Ovary (tissue), 3 donors: ENCODE measurements around the gene TOP1.

Experiments
- EP300 ChIP-seq: sonication (generic); formaldehyde crosslinking; IDR thresholded peaks from one replicate; pipeline ENCODE4 v1.6.1; 2017; ENCODE audit warnings: antibody characterized with exemption
- POLR2A ChIP-seq: fragments of 450-650 bp; IDR thresholded peaks from one replicate; pipeline ENCODE4 v1.6.1; 2017; ENCODE audit warnings: antibody characterized with exemption, mild to moderate bottlenecking, moderate library complexity
- TF ChIP-seq, protein P1 (sequence below), 3 donors: fragments of 450-650 bp in 2 of 3; fragments of 200-600 bp in 1 of 3; IDR thresholded peaks; one replicate each; pipeline versions ENCODE4 v1.5.1 to v1.8.0; 2016 to 2022; ENCODE audit warnings: antibody characterized with exemption in 3 of 3, mild to moderate bottlenecking in 1 of 3
- donor health status: DM: no; HTN: no; CAD: no.

DNA sequence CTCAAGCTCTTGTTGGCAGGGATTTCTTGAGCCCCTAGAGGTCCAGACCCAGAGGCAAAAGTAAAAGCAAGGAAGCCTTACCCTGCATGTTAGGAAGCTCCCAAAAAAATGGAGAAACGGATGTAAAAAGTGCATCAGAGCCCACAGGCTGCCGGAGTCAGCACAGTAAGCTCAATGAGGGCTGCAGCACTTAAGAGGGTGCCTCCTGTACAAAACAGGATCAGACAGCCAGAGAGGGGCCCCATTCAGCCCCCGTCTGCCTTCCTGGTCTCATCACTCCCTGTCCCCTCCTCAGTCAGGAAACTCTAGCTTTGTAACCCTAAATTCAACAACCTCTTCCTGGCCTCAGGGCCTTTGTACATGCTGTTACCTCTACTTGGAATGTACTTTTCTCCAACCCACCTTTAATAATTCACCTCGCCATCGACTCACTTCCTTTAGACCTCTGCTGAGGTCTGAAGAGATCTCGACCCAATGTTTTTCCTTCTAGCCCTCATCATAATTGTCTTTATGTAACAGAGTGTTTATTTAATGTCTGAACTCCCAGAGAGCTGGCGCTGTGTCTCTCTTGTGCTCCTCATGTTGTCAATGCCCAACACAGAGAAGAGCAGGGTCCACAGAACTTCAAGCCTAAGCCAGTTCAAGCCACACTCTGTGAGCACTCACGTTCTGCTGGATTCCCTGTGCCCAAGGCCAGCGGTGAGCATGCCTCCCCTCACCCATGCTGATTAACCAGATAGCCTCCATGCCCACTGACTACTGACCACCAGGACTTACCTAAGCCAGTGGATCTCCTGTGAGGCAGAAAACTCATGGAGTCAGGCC, 106.0 kb downstream of the TOP1 start:
- TF ChIP-seq, protein P1, sequence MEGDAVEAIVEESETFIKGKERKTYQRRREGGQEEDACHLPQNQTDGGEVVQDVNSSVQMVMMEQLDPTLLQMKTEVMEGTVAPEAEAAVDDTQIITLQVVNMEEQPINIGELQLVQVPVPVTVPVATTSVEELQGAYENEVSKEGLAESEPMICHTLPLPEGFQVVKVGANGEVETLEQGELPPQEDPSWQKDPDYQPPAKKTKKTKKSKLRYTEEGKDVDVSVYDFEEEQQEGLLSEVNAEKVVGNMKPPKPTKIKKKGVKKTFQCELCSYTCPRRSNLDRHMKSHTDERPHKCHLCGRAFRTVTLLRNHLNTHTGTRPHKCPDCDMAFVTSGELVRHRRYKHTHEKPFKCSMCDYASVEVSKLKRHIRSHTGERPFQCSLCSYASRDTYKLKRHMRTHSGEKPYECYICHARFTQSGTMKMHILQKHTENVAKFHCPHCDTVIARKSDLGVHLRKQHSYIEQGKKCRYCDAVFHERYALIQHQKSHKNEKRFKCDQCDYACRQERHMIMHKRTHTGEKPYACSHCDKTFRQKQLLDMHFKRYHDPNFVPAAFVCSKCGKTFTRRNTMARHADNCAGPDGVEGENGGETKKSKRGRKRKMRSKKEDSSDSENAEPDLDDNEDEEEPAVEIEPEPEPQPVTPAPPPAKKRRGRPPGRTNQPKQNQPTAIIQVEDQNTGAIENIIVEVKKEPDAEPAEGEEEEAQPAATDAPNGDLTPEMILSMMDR (IDR thresholded peaks at IDR 0.05), result no peak
- TF ChIP-seq POLR2A (no peak), EP300 (no peak)
